HEK293T (cell line): ENCODE data around the gene GLTPD2.
A peak's percentile ranks its signal among the peaks of the same experiment; 100 is the strongest.
"Not testable (repeated sequence)": the region's sequence is repeated elsewhere in the genome, so short reads cannot be mapped to it uniquely, and the experiment has no call there.

ENCODE experiments used
- CTCF ChIA-PET: fragments of 350-600 bp; formaldehyde crosslinking; extraction: SDS; loops from one replicate; lab custom pipeline; 2021; ENCODE audit warnings: antibody characterized with exemption, inconsistent platforms; lab: Yijun Ruan, JAX
- POLR2A ChIA-PET: fragments of 350-600 bp; formaldehyde crosslinking; extraction: SDS; loops from one replicate; lab custom pipeline; 2020; ENCODE audit warnings: antibody characterized with exemption, inconsistent platforms; lab: Yijun Ruan, JAX
- DNase-seq: peaks from one replicate; pipeline ENCODE4 v3.0.0; 2012; ENCODE audit warnings: mixed read lengths; ENCODE audit errors: extremely low spot score
- ARNT ChIP-seq: fragments of 450-650 bp; IDR thresholded peaks from 2 replicates; pipeline ENCODE4 v1.6.1; 2017; ENCODE audit warnings: mild to moderate bottlenecking
- BHLHE40 ChIP-seq: fragments of 450-650 bp; IDR thresholded peaks from 2 replicates; pipeline ENCODE4 v1.6.1; 2016; ENCODE audit warnings: mild to moderate bottlenecking, moderate library complexity, borderline replicate concordance
- CTBP1 ChIP-seq: fragments of 450-650 bp; IDR thresholded peaks from 2 replicates; pipeline ENCODE4 v1.6.1; 2016; ENCODE audit warnings: borderline replicate concordance
- ELF4 ChIP-seq: fragments of 450-650 bp; IDR thresholded peaks from 2 replicates; pipeline ENCODE4 v1.6.1; 2017; ENCODE audit warnings: antibody characterized with exemption
- FOXA1 ChIP-seq: fragments of 450-650 bp; IDR thresholded peaks from 2 replicates; pipeline ENCODE4 v1.6.1; 2016; ENCODE audit warnings: mild to moderate bottlenecking
- FOXK2 ChIP-seq: fragments of 450-650 bp; IDR thresholded peaks from 2 replicates; pipeline ENCODE4 v1.6.1; 2016; ENCODE audit warnings: mild to moderate bottlenecking
- FOXM1 ChIP-seq: fragments of 450-650 bp; IDR thresholded peaks from 2 replicates; pipeline ENCODE4 v1.6.1; 2017; ENCODE audit warnings: mild to moderate bottlenecking, borderline replicate concordance
- HDGF ChIP-seq: fragments of 450-650 bp; IDR thresholded peaks from 2 replicates; pipeline ENCODE4 v1.6.1; 2017; ENCODE audit warnings: antibody characterized with exemption, borderline replicate concordance
- L3MBTL2 ChIP-seq: fragments of 450-650 bp; conservative IDR thresholded peaks from 2 replicates; pipeline ENCODE4 v1.6.1; 2016; ENCODE audit warnings: mild to moderate bottlenecking
- NFRKB ChIP-seq: fragments of 450-650 bp; IDR thresholded peaks from 2 replicates; pipeline ENCODE4 v1.6.1; 2016; ENCODE audit warnings: mild to moderate bottlenecking, moderate library complexity
- PKNOX1 ChIP-seq: fragments of 450-650 bp; IDR thresholded peaks from 2 replicates; pipeline ENCODE4 v1.6.1; 2016
- SP1 ChIP-seq: fragments of 450-650 bp; IDR thresholded peaks from 2 replicates; pipeline ENCODE4 v1.6.1; 2017
- SUZ12 ChIP-seq: fragments of 450-650 bp; IDR thresholded peaks from 2 replicates; pipeline ENCODE4 v1.6.1; 2016; ENCODE audit warnings: mild to moderate bottlenecking
- TARDBP ChIP-seq: fragments of 450-650 bp; IDR thresholded peaks from 2 replicates; pipeline ENCODE4 v1.6.1; 2016
- ZNF384 ChIP-seq: fragments of 450-650 bp; IDR thresholded peaks from 2 replicates; pipeline ENCODE4 v1.6.1; 2016

The GLTPD2 gene

GRCh38 chr17:4827399-4827798 is 38.6 kb downstream of the GLTPD2 start:
- DNase-seq, result no peak
- POLR2A ChIA-PET, result no interaction called here
- CTCF ChIA-PET, result interaction anchor here (0.6 to 1.0 kb wide), 2 partner anchors 37 to 322 kb away, joined by 3 read pairs; no protein-coding TSS in a partner anchor
- no peak for TF ChIP-seq FOXM1
- TF ChIP-seq BHLHE40, result no peak

GRCh38 chr17:4832829-4833177 is 44.0 kb downstream of the GLTPD2 start:
- not testable (repeated sequence) for DNase-seq
- peak; percentile 91 for TF ChIP-seq L3MBTL2
- peak; percentile 92 for TF ChIP-seq PKNOX1
- CTCF ChIA-PET, result interaction anchor here (0.6 kb wide), 1 partner anchor 230 kb away, joined by 4 read pairs; no protein-coding TSS in a partner anchor
- POLR2A ChIA-PET, result interaction anchor here (0.7 to 2.3 kb wide), 3 partner anchors 14 to 43 kb away, joined by 4 to 12 read pairs (median 4); partner anchors contain the start of genes GLTPD2 and PLD2

GRCh38 chr17:4833178-4833940 is 44.6 kb downstream of the GLTPD2 start, which contains the start of gene MINK1:
Gene MINK1, plus strand, starts transcription at chr17:4833340. Its CDS starts 244 bp downstream, at chr17:4833584.
- POLR2A ChIA-PET, result interaction anchor here (0.7 to 2.3 kb wide), 4 partner anchors 11 to 44 kb away, joined by 3 to 12 read pairs (median 4); partner anchors contain the start of genes GLTPD2 and PLD2
- peak; percentile 99 for DNase-seq
- CTCF ChIA-PET, result interaction anchor here (0.5 to 0.6 kb wide), 2 partner anchors 43 to 231 kb away, joined by 3 to 4 read pairs; no protein-coding TSS in a partner anchor
- TF ChIP-seq PKNOX1, result no peak
- no peak for TF ChIP-seq FOXK2
- TF ChIP-seq BHLHE40, result no peak
- TF ChIP-seq TARDBP, result no peak
- no peak for TF ChIP-seq ELF4

GRCh38 chr17:4833941-4834680 is 45.3 kb downstream of the GLTPD2 start:
- ChIA-PET POLR2A (interaction anchor here (0.6 to 2.3 kb wide), 4 partner anchors 10 to 47 kb away, joined by 3 to 12 read pairs (median 4); partner anchors contain the start of genes GLTPD2 and PLD2), CTCF (interaction anchor here (0.5 kb wide), 1 partner anchor 44 kb away, joined by 3 read pairs; no protein-coding TSS in a partner anchor)
- TF ChIP-seq FOXA1 (no peak), CTBP1 (no peak), L3MBTL2 (peak; percentile 44; the same call in 1 of the 2 replicates), SP1 (no peak), ARNT (no peak), NFRKB (no peak)
- DNase-seq, result peak; percentile 22

- ChIA-PET POLR2A (interaction anchor here (1.1 to 2.3 kb wide), 2 partner anchors 45 to 47 kb away, joined by 3 to 12 read pairs; partner anchors contain the start of gene GLTPD2), CTCF (no interaction called here)
- no peak for TF ChIP-seq ARNT
- TF ChIP-seq FOXK2, result no peak
- TF ChIP-seq CTBP1, result no peak
- no peak for TF ChIP-seq L3MBTL2
- TF ChIP-seq ZNF384, result no peak
- no peak for TF ChIP-seq FOXA1
- no peak for TF ChIP-seq PKNOX1
- no peak for TF ChIP-seq SP1
- no peak for TF ChIP-seq SUZ12
- TF ChIP-seq FOXM1, result no peak
- no peak for TF ChIP-seq TARDBP
- no peak for TF ChIP-seq HDGF
- no peak for TF ChIP-seq BHLHE40
- DNase-seq, result no peak
These were observed 45.9 kb downstream of the GLTPD2 start for GRCh38 chr17:4834681-4835020.

- ChIA-PET CTCF (interaction anchor here (0.6 kb wide), 1 partner anchor 34 kb away, joined by 8 read pairs; no protein-coding TSS in a partner anchor), POLR2A (interaction anchor here (0.6 to 1.1 kb wide), 2 partner anchors 29 to 132 kb away, joined by 3 read pairs; partner anchors contain the start of genes PELP1 and PLD2)
- DNase-seq, result no peak
- TF ChIP-seq FOXM1 (no peak), HDGF (no peak), ELF4 (no peak), SUZ12 (no peak), FOXA1 (no peak), FOXK2 (no peak), ARNT (no peak), NFRKB (no peak)
These were observed 47.5 kb downstream of the GLTPD2 start for GRCh38 chr17:4836221-4836620.
